Mucosa of descending colon (tissue), 3 donors: ENCODE data around the gene SLC43A1. TPM values are rescaled to one million over a fixed set of nuclear protein-coding genes. Genes with fewer than 3 reads are reported as not detected.

Source experiments
- ATAC-seq: fragments of 200-7000 bp; cut with Tn5 transposase; one replicate; pipeline ENCODE4 v1.9.1; 2020; ENCODE audit warnings: mild to moderate bottlenecking, moderate library complexity
- DNase-seq, 3 donors: peaks; one replicate each; pipeline ENCODE4 v3.0.0-alpha.2; 2020
- H3K36me3 ChIP-seq: fragments of 200-600 bp; one replicate; pipeline ENCODE4 v1.8.0; 2021; ENCODE audit warnings: low read depth, mild to moderate bottlenecking
- H3K4me1 ChIP-seq: fragments of 200-600 bp; one replicate; pipeline ENCODE4 v1.8.0; 2021; ENCODE audit warnings: low read depth, mild to moderate bottlenecking
- H3K4me3 ChIP-seq: fragments of 200-600 bp; one replicate; pipeline ENCODE4 v1.8.0; 2021; ENCODE audit warnings: mild to moderate bottlenecking
- H3K9me3 ChIP-seq: fragments of 200-600 bp; one replicate; pipeline ENCODE4 v1.8.0; 2021; ENCODE audit warnings: mild to moderate bottlenecking
- CTCF ChIP-seq: fragments of 200-600 bp; IDR thresholded peaks from one replicate; pipeline ENCODE4 v1.8.0; 2022; ENCODE audit warnings: antibody characterized with exemption, mild to moderate bottlenecking
- intact Hi-C, 2 donors: fragments of 100-400 bp; cut with DNase I in 1 of 2; cut with micrococcal nuclease in 1 of 2; formaldehyde crosslinking; loops; one replicate each; pipeline versions ENCODE4 v1.11.0 to v1.11.1; 2022; cut with DNase I, micrococcal nuclease
- total RNA-seq, 3 donors: library from RNA; stranded (reverse); fragmentation: NEBNext Ultra II Directional in 2 of 3; extraction: Animal tissue kit (Norgen Biotek cat#: 25700) in 2 of 3; gene quantifications; one replicate each; pipeline versions ENCODE4 v1.2.1 to v1.2.4, GENCODE V29; 2021 to 2023
- donor health status: DM: no; HTN: no; CAD: no; lungs with moderate emphysema.
- donor health status: DM: no; HTN: no; CAD: no.
- donor health status: DM: no; HTN: yes; CAD: no.

SLC43A1 gene
- total RNA-seq, 3 donors from 2014 or later: 8.3 to 22.6 (median 9.9) TPM

DNA sequence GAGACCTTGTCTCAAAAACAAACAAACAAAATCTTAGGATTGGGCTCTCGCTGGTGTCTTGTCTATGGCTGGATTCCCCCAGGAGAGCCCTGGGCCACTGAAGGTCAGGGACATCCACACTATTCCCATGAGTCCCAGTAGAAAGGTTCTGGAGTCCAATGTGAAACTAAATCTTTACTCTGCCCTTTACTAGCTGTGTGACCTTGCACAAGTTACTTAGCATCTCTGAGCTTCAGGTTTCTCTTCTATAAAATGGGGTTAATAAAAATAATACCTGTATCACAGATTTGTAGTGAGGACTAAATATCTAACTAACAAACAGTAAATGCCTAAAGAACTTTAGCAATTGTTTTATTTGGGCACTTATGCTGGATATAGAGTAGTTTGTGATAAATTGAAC lies 9.0 kb downstream of the SLC43A1 start:
- Histone ChIP-seq H3K36me3 (no peaks in the 10 kb centered on the region), H3K4me1 (no peaks in the 10 kb centered on the region), H3K9me3 (no peaks in the 10 kb centered on the region), H3K4me3 (no peak overlapping the region)
- no peak for TF ChIP-seq CTCF
- intact Hi-C loops: no loop called here
- ATAC-seq (no peak), DNase-seq (no peak)

- intact Hi-C loops: no loop called here
Measured at GRCh38 chr11:57504511-57504910, 11.0 kb downstream of the SLC43A1 start.

GRCh38 chr11:57502870-57503269 lies 12.6 kb downstream of the SLC43A1 start:
- no peak for TF ChIP-seq CTCF
- intact Hi-C loops: no loop called here
- Histone ChIP-seq H3K4me1 (peaks cover 5% of the 10 kb centered on the region), H3K4me3 (no peak overlapping the region), H3K9me3 (no peaks in the 10 kb centered on the region), H3K36me3 (no peaks in the 10 kb centered on the region)
- ATAC-seq: no peak
- no peak for DNase-seq

More at GRCh38 chr11:57504511-57504910, 11.0 kb downstream of the SLC43A1 start:
- Histone ChIP-seq H3K36me3 (no peaks in the 10 kb centered on the region), H3K9me3 (no peaks in the 10 kb centered on the region), H3K4me3 (no peak overlapping the region), H3K4me1 (peaks cover 2% of the 10 kb centered on the region)
- DNase-seq (no peak), ATAC-seq (no peak)
- TF ChIP-seq CTCF: no peak

- DNase-seq (no peak), ATAC-seq (no peak)
- intact Hi-C loops: no loop called here
- no peak overlapping the region for H3K4me3 ChIP-seq
- H3K36me3 ChIP-seq: no peaks in the 10 kb centered on the region
- TF ChIP-seq CTCF: no peak
- no peaks in the 10 kb centered on the region for H3K9me3 ChIP-seq
- H3K4me1 ChIP-seq: peaks cover 5% of the 10 kb centered on the region
Measured at GRCh38 chr11:57502376-57502775, 13.1 kb downstream of the SLC43A1 start.

- Histone ChIP-seq H3K4me1 (peaks cover 5% of the 10 kb centered on the region), H3K4me3 (no peak overlapping the region)
- no peak for DNase-seq
Measured at GRCh38 chr11:57501953-57502352, 13.5 kb downstream of the SLC43A1 start.

More at GRCh38 chr11:57501953-57502352, 13.5 kb downstream of the SLC43A1 start:
- no peak for TF ChIP-seq CTCF
- ATAC-seq: no peak
- Histone ChIP-seq H3K9me3 (no peaks in the 10 kb centered on the region), H3K36me3 (no peaks in the 10 kb centered on the region)
- intact Hi-C loops: no loop called here
